NOMO-1 treated with dmso at 0.1 percent for 144 hours (cell line): ENCODE measurements around the gene PPP1R9A.

ENCODE experiments used
- DNase-seq: peaks from one replicate; lab custom pipeline; 2025; ENCODE audit not compliant: unreplicated experiment; lab: John Stamatoyannopoulos, UW

The PPP1R9A gene

DNA sequence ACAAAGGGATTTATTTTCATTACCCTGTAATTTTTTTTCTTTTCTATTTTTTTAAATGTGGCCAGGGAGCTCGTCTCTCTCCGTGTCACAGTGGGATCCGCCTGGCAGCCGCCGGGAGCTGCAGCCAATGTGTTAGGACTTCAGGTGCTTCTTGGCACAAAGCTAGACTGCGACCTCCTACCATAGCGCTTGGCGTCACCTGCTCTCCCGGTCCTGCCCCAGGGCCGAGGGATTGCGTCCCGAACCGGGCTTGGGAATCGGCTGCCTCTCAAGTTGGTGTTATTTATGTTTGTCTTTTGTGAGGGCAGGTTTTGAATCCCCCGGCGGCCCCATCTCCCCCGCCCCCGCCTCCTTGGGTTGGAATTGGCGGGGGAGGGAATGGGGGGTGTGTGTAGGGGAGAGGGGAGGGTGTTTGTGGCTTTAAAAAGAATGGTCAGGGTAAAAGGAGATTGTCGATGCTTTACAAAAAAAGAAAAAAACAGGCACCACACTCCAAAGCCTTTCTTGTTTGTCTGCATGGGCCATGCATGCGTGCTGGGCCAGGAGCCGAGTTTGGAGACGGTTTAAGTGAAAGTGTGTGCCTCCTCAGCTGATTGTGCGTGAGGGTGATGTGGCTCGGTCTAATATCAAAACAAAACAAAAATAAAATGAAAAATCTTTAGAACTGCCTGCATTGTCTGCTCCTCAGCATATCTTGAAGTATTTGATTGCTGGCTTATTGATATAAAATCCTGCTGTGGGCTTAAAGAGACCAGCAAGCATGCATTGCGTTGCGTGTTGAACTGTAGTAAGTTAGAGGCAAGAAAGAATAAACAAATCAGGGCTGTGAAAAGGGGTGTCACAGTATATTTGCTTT, 1.2 kb downstream of the PPP1R9A start:
- DNase-seq: no peak

DNA sequence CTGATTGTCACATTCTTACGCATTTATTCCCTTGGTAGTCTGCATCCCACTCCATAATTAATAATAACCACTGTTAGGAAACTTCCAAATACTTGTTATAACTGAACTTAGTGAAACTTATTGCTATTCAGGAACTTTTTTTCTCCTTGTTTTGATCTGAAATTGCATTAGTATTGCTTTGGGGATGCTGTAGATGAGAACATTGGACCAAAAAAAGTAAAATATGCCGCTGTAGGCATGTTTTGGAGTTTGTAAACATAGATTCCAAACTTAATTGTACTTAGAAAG, 1.7 kb downstream of the PPP1R9A start:
- no peak for DNase-seq

DNA sequence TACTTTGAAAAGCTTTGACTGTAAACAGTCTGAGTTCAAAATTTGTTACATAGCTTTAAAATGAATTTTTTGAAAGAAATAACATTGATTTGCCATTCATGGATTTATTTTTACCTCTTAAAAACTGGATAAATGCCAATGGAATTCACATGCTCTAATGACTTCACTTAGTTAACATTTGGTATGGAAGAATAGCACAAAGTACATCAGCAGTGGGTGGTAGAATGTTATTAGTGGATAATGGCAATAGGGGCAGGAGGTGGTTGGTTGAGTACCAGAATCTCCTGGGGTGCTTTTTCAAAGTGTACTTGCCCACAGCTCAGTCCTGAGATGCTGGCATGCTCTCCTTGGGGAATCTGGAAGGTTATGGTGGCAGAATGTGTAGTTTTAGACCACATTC, 4.7 kb downstream of the PPP1R9A start:
- DNase-seq: no peak

DNA sequence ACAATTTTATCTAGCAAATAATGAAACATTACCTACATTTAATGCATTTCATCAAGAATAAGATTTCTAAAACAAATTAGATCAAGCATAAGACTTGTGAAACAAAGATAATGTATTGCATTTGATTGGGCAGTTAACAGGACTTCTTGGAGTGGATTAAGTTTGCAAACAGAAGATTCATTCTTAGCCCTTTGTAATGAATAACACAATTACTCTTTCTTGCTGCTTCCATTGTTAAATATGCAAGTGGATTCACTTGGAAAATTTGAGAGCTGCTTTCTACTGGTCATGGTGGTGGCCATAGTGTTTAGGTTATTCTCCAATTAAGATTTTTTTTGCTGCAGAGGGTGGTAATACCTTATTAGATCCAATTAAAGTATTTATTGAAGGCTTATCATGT, 6.0 kb downstream of the PPP1R9A start:
- no peak for DNase-seq

DNA sequence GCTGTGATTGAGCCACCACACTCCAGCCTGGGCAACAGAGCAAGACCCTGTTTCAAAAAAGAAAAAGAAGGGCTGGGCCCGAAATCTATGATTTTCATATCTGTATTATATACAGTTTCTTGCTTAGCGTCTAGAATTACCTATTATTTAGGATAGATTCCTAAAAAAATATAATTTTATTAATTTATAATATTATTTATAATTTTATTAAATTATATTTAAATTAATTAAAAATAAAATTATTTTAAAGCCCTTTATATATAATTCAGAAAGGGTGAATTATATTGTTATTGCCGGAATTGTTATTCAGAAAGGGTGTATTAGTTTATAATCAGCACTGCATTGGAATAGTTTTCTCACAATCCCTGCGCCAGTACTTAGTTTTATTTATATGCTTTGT, 14.5 kb downstream of the PPP1R9A start:
- no peak for DNase-seq

DNA sequence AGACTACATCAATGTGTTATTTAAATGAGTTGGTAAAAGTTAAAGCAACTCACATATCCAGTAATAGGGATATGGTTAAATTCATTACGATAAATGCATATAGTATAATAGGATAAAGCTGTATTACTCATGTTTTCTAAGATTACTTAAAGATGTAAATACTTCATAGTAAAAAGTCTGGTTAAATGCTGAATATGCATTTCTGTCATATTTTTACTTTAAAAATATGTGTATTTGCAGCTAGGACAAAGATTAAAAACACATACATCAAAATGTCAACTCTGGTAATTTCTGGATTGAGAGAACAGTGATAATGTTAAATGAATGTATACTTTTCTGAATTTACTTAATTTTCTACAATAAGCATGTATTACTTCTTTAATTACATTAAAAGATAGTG, 15.1 kb downstream of the PPP1R9A start:
- no peak for DNase-seq

DNA sequence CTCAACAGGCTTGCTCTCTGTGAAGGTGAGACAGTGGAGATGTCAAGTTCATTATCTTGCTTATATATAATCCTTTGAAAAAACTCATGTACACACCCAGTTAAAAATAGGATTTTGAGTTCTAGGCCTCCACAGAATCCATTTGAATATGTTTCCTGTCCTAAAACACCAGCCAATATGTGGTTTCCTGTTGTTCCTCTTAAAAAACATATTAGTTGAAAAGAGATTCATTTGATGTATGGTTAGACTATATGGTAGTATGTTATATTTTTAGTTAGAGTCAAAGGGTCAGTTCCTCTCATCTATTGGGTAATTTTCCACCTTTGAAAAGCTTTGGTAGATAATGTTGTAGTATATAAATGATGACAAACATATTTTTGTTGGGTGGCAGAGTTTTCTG, 16.0 kb downstream of the PPP1R9A start:
- no peak for DNase-seq

DNA sequence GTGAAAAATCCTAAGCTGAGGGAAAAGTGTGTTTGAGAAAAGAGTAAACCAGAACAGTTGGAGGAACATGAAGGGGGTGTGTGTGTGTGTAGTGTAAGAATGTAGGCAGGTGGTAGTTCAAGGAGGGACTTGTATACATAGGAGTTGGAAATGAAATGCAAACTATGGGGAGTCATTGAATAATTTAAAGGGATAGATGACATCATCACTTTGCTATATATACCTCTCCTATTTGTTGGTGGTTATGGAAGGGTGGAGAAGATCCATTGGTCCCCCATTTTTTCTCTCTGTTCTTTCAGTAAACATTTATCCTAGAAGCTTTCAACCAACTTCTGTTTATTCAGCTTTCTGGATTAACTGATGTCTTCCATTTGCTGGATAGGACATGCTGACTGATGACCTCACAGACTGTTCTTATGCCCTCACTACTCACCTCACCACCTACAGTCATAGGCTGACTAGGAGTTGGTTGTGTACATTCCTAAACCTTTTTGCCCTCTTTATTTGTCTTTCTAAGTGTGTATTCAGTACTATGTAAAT, 20.8 kb downstream of the PPP1R9A start:
- DNase-seq: no peak

DNA sequence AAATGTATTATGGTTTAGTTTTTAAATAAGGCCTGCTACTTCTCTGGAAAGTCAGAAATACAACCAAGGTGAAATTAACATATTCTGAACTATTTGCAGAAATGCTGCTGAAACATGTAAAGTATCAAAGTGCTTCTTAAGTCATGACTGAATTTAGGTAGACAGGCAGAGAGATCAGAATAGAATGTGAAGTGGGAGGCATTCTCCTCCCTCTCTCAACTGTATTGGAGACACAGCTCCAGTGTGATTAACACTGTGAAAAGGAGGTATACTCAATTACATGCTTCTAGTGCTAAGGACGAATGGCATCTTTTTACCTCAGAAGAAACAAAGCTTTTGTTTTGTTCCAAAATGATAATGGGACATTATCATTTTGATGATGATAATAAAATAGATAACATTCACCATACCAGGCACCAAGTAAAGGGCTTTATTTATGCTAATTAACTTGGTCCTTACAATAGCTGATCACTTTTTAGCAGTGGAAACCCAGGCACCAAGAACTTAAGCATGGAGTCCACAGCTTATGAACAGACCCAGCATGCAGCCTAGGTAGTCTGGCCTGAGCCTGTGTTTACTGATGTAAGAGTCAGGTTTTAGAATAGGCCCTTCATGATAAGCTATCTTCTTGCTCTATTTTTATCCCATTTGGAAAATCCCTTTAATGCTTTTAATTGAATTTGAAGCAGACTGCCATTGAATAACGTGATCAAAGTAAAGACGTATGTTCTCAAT, 26.0 kb downstream of the PPP1R9A start:
- no peak for DNase-seq

DNA sequence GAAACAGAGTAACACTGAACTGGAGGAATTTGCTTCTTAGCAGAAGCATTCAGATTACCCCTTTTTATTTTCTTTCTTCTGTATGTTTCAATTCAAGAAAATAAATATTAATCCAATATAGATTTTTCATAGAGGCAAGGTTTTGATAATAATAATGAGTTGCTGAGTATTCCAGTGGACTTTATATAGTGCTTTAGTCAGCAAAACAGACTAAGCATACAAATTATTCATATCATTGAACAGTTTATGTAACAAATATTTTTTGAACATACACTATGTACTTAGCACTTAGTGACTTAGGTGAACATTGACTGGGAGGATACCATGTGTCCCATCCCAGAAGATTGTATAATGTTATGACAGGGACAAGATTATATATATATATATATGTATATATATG, 32.0 kb downstream of the PPP1R9A start:
- no peak for DNase-seq

DNA sequence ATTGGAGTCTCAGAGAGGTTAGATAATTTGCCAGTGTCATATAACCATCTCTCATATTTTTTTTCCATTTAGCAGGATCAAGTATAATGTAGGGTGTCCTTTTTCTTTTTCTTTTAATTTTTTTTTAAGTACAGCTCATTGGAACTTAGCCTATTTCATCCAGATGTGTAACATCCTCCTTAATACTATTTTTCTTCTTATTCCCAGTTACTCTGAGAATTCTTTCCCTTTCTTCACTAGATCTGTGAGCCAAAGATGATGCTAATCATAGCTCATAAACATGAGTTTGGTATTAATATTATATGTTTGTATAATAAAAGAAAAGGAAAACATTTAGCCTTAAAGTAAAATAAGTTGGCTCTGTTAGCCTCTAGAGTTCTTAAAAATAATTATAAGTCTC, 32.8 kb downstream of the PPP1R9A start:
- no peak for DNase-seq

DNA sequence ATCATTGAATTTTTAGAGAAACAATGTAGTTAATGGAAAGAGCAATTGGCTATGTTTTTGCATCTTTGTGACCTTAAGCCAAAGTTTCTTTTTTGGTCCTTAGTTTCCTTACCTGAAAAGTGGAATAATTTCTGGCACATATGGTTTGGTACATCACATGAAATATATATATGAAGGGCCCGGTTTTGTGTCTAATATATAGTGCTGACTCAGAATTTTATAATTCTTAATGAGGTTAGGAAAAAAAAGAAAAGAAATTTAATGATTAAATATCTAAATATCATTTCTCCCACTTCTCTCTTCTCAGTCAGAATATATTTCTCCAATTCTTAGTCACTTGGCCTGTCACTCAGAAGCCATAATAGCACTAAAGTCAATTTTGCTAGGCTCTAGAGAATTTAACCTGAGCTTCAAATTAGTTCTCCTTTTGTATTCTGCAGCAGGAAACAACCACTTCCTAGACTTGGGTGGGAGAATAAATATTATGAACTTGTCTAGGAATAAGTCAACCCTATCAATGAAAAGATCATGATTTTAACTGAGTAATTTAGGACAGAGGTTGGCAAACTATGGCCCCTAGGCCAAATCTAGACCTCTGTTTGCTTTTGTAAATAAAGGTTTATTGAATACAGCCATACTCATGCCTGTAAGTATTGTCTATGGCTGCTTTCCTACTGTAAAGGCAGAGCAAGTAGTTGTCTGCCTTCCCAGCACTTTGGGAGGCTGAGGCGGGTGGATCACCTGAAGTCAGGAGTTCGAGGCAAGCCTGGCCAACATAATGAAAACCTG, 34.6 kb downstream of the PPP1R9A start:
- no peak for DNase-seq

DNA sequence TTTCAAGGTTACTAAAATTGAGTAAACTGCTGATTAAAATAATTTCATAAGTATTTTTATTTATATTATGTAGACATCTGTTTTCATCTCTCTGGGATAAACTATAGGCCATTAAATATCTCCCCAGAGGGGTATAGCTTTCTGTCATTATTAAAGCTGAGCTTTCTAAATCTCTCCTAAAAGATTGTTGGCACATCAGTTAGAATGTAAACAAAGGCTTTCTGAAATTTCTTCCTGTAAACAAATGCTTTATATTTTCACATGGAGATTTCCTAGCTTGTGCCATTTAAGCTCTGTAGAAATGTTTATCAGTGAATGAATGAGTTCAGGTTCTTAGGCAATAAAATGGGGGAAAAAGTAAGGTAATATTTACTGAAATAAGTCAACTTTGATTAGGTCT, 35.7 kb downstream of the PPP1R9A start:
- no peak for DNase-seq

DNA sequence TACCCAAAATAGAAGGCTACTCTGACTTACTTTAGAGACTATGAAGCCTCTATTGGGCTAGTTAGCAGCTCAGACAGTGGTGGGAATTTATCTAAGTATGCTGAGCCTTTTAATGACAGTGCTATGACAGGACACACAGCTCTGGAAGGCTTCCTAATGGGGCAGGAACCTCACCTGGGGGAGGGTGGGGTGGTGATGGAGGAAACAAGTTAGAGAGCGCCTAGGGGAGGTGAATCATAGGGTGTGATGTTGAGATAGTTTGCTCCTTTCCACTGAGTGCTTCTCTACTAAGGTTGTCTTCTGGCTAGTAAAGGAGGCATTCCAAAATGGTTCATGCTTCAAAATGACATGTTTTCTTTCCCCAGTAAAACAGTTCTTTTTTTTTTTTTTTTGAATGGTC, 42.1 kb downstream of the PPP1R9A start:
- DNase-seq: no peak

DNA sequence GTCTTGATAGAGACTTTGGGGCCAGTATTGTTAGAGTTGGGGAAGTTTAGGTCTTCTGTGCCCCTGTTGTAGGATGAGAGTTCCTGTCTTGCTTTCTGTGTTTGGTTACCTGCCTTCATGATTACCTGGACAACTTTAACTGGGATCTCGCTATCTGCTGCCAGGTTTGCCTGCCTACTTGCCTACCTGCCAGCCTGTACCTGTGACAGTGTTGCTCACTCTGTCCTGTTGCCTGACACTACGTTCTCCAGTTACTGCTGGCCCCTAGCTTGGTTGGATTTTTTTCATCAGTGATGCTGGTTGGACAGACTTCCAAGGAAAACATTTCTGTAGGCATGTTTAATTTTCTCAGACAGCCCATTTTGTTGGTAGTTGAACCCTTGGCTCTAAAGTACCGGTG, 48.4 kb downstream of the PPP1R9A start:
- no peak for DNase-seq

DNA sequence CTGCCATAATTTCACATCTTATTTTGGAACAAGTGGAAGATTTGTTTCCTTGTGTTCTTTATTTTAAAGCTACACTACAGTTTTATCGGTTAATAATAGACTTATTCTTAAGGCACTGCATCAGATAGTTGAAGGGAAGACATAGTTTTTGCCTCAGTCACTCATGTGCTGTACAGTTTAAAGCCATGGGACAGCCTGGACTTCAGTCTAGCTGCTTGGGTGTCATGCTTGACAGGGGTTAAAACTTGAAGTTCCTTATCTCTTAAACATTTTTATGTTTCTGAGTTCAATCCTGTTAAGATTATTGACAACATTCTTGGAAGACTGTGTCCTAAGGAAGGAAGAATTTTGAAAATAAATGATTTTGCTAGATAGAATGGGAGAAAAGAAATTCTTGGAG, 49.7 kb downstream of the PPP1R9A start:
- no peak for DNase-seq

DNA sequence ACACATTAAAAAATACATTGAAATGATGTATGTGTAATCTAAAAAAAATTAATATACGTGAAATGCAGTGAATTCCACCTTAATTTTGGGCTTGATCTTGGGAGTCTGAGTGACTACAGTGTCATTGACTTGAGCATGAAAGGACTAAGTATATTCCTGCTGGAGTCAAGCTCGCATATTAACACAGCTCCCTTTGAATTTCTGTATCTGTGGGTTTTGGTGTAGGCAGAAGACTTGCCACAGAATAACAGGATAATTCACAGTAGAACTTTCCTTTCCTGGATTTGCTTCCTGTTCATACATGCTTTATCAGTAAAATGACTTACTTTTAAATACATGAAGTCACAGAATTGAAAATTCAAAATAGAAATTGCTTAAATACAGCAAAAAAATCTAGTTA, 55.3 kb downstream of the PPP1R9A start:
- DNase-seq: no peak

DNA sequence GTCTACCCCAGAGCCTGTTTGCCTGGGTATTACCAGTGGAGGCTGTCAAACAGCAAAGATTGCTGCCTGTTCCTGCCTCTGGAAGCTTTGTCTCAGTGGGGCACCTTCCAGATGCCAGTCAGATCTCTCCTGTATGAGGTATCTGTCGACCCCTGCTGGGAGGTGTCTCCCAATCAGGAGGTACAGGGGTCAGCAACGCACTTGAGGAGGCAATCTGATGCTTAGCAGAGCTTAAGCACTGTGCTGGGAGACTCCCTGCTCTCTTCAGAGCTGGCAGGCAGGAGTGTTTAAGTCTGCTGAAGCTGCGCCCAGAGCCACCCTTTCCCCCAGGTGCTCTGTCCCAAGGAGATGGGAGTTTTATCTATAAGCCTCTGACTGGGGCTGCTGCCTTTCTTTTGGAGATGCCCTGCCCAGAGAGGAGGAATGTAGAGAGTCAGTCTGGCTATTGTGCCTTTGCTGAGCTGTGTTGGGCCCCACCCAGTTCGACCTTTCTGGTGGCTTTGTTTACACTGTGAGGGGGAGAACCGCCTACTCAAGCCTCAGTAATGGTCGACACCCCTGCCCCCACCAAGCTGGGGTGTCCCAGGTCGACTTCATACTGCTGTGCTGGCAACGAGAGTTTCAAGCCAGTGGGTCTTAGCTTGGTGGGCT, 62.2 kb downstream of the PPP1R9A start:
- DNase-seq: no peak

DNA sequence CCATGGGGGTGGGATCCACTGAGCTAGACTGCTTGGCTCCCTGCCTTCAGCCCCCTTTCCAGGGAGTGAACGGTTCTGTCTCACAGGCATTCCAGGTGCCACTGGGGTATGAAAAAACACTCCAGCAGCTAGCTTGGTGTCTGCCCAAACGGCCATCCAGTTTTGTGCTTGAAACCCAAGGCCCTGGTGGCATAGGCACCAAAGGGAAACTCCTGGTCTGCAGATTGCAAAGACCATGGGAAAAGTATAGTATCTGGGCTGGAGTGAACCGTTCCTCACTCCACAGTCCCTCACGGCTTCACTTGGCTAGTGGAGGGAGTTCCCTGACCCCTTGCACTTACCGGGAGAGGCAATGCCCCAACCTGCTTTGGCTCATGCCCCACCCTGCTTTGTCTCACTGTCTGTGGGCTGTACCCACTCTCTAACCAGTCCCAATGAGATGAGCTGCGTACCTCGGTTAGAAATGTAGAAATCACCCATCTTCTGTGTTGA, 62.7 kb downstream of the PPP1R9A start:
- no peak for DNase-seq

DNA sequence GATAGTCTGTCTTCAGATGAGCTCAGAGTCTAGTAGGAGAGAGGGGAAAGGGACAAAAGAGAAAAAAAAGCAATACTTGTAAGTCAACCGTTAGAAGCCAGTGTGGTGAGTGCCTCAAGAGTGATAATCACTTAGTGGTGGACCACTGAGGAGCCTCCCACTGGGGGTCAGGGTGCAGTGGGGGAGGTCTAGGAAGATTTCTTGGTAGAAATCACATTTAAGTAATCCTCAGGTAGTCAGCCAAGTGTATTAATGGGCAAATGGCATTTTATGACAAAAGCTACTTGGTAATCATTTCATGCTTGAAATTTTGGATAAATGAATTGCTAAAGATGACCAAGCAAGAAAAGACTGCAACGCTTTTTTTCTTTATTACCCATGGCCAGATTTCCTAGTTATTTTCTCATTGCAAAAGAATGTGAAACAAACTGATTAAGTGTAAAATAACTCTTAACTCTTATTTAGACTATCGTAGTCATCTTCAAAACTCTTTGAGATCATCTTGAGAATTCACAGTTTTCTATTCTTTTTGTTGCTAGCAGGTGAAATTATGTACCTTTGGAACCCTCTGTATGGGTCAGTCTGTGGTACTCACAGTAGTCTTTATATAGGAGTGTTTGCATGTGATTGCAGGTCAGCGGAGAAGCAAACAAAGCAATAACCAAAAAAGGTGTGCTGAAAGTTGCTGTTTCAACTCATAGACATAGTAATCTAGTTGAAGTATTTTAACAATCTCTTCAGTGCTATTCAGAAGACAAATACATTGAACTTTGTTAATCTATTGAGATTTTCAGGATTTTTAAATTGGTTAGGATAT, 63.9 kb downstream of the PPP1R9A start:
- DNase-seq: no peak
